K562 (cell line): ENCODE data around the gene NELFE. TPM values are rescaled to one million over a fixed set of nuclear protein-coding genes. Genes with fewer than 3 reads are reported as not detected.

ENCODE experiments used
- DNMT1 ChIP-seq: fragments of 450-650 bp; IDR thresholded peaks from 2 replicates; pipeline ENCODE4 v1.6.1; 2016; ENCODE audit warnings: antibody characterized with exemption, mild to moderate bottlenecking
- GABPA ChIP-seq: fragments of 200-800 bp; sonication (Bioruptor generic); conservative IDR thresholded peaks from 2 replicates; pipeline ENCODE4 v1.6.1; 2016; ENCODE audit warnings: low read depth, missing genetic modification characterization, missing compliant biosample characterization
- GTF2F1 ChIP-seq: IDR thresholded peaks from 2 replicates; pipeline ENCODE4 v1.6.1; 2011; ENCODE audit warnings: low read depth, low read length, improper control_type of control experiment
- ILF3 ChIP-seq: fragments of 450-650 bp; IDR thresholded peaks from 2 replicates; pipeline ENCODE4 v1.6.1; 2018; ENCODE audit warnings: antibody characterized with exemption, mild to moderate bottlenecking, moderate library complexity, borderline replicate concordance
- NCOA6 ChIP-seq: fragments of 450-650 bp; IDR thresholded peaks from 2 replicates; pipeline ENCODE4 v1.6.1; 2017; ENCODE audit warnings: mild to moderate bottlenecking
- RB1 ChIP-seq: fragments of 450-650 bp; IDR thresholded peaks from 2 replicates; pipeline ENCODE4 v1.6.1; 2017; ENCODE audit warnings: low read depth, mild to moderate bottlenecking
- SIN3A ChIP-seq, 2 experiments: fragments of 150-350 bp in 1 of 2; IDR thresholded peaks; 2 replicates each; pipeline ENCODE4 v1.6.1; 2011 to 2016; ENCODE audit warnings: borderline replicate concordance in 2 of 2, low read depth in 2 of 2, low read length in 2 of 2, mild to moderate bottlenecking in 2 of 2, moderate library complexity in 2 of 2; ENCODE audit not compliant: control insufficient read depth in 1 of 2
- SMAD4 ChIP-seq: fragments of 250-450 bp; sonication (Bioruptor Pico); conservative IDR thresholded peaks from 2 replicates; pipeline ENCODE4 v1.8.0; 2021; ENCODE audit warnings: inconsistent platforms, mild to moderate bottlenecking, moderate library complexity
- ZBTB7A ChIP-seq: IDR thresholded peaks from 2 replicates; pipeline ENCODE4 v1.6.1; 2011; ENCODE audit warnings: low read depth, mild to moderate bottlenecking, low read length, moderate library complexity, borderline replicate concordance; ENCODE audit not compliant: control insufficient read depth
- ZNF57 ChIP-seq: fragments of 450-650 bp; formaldehyde crosslinking; IDR thresholded peaks from 2 replicates; pipeline ENCODE4 v1.4.0; 2020; ENCODE audit warnings: mild to moderate bottlenecking, moderate library complexity
- polyA plus RNA-seq, 8 experiments: library from polyadenylated mRNA; depleted of rRNA in 4 of 8; stranded (reverse) in 5 of 8; unstranded in 3 of 8; fragments of >200 nt; fragmentation: Nextera tagmentation in 2 of 8; fragmentation: Illumina TruSeq in 1 of 8; extraction: Ambion mirVana in 2 of 8; extraction: Trizol in 1 of 8; gene quantifications; 2 replicates each; pipeline versions ENCODE4 v1.2.1 to v1.2.3, GENCODE V29; 2011 to 2014; ENCODE audit warnings: inconsistent platforms in 1 of 8, missing spikeins in 1 of 8
- total RNA-seq, 7 experiments: library from RNA; depleted of rRNA in 6 of 7; stranded (reverse); fragments of >200 nt in 6 of 7; fragmentation: Illumina TruSeq in 2 of 7; extraction: Trizol in 2 of 7; gene quantifications; 2 replicates each; pipeline versions ENCODE4 v1.2.1 to v1.2.3, GENCODE V29; 2011 to 2021; ENCODE audit warnings: low replicate concordance in 1 of 7
- TF ChIP-seq, protein P1 (sequence below), 2 experiments: IDR thresholded peaks; 2 replicates each; pipeline ENCODE4 v1.6.1; 2012; ENCODE audit warnings: improper control_type of control experiment in 2 of 2, low read depth in 2 of 2, low read length in 2 of 2, borderline replicate concordance in 1 of 2
- TF ChIP-seq, protein P2 (sequence below): sonication (generic); formaldehyde crosslinking; IDR thresholded peaks from 2 replicates; pipeline ENCODE4 v1.8.1; 2022; ENCODE audit warnings: missing genetic modification reagents
- TF ChIP-seq, protein P3 (sequence below), 2 experiments: IDR thresholded peaks; 2 replicates each; pipeline ENCODE4 v1.6.1; 2011; ENCODE audit warnings: borderline replicate concordance in 1 of 2, control low read depth in 1 of 2, low read depth in 1 of 2, low read length in 1 of 2, mild to moderate bottlenecking in 1 of 2, mixed read lengths in 1 of 2, moderate library complexity in 1 of 2; ENCODE audit not compliant: insufficient read depth in 1 of 2, insufficient read length in 1 of 2, poor library complexity in 1 of 2, severe bottlenecking in 1 of 2; ENCODE audit errors: extremely low read depth in 1 of 2
- TF ChIP-seq, protein P4 (sequence below): fragments of 450-650 bp; formaldehyde crosslinking; IDR thresholded peaks from 2 replicates; pipeline ENCODE4 v1.4.0; 2022; ENCODE audit warnings: missing genetic modification characterization
- TF ChIP-seq, protein P5 (sequence below): fragments of 450-650 bp; IDR thresholded peaks from 2 replicates; pipeline ENCODE4 v1.6.1; 2016; ENCODE audit warnings: borderline replicate concordance

The NELFE gene
- total and polyA plus RNA-seq, 9 of the 15 experiments (the other 6 are each of a cell fraction or from before 2014, with no cell fraction given), result 15.2 to 157 (median 91.5) TPM

DNA sequence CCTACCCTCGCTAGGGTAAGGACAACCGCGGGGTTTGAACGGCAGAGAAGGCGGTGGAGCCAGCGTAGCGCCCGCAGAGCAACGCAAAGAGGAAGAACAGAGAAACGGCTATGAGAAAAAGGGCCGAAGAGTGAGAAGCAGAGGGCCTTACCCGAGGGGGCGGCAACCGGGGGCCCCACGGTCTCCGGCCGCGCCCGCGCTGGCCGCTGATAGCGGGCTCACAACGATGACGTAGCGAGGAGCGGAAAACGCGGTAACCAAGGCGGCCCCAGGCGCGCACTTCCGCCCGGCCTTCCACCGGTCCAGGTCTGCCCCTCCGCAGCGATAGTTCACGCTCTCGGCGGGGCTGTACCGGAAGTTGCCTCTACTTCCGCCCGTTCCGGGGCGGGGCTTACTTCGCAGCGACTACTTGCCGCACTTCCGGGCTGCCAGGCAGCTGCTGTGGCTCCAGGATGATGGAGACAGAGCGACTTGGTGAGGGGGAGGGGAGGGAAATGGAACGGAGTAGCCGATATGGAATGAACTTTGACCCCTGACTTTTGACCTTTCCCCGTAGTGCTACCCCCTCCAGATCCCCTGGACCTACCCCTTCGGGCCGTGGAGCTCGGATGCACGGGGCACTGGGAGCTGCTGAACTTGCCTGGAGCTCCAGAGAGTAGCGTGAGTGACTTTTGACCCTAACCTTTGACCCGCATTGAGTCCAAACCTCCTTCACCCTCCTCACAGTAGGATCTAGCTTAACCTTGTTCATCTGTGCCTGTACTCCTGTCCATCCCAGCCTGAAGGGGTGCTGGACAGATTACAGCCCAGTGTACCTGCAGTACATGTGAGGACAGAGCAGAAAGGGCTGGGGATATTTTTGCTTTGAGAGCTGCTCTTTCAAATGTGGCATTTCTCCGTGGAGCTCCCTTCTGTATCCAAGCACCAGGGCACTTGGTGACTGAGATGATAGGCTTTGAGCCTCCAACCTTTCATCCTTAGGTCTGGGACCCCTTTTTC lies at the start of gene NELFE, which contains the start of gene SKIC2 (continued):
- TF ChIP-seq, protein P1, sequence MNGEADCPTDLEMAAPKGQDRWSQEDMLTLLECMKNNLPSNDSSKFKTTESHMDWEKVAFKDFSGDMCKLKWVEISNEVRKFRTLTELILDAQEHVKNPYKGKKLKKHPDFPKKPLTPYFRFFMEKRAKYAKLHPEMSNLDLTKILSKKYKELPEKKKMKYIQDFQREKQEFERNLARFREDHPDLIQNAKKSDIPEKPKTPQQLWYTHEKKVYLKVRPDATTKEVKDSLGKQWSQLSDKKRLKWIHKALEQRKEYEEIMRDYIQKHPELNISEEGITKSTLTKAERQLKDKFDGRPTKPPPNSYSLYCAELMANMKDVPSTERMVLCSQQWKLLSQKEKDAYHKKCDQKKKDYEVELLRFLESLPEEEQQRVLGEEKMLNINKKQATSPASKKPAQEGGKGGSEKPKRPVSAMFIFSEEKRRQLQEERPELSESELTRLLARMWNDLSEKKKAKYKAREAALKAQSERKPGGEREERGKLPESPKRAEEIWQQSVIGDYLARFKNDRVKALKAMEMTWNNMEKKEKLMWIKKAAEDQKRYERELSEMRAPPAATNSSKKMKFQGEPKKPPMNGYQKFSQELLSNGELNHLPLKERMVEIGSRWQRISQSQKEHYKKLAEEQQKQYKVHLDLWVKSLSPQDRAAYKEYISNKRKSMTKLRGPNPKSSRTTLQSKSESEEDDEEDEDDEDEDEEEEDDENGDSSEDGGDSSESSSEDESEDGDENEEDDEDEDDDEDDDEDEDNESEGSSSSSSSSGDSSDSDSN (IDR thresholded peaks at IDR 0.05; ENCODE audit: borderline replicate concordance in 1 of 2, low read depth in 2 of 2, low read length in 2 of 2), result no peak; a peak in 1 of 4 replicates
- TF ChIP-seq GTF2F1, result peak; percentile 44; the same call in 1 of the 2 replicates
- TF ChIP-seq ILF3, result no peak
- TF ChIP-seq GABPA (tag), result peak; percentile 99
- TF ChIP-seq ZBTB7A, result peak; percentile 1
- TF ChIP-seq, protein P2, sequence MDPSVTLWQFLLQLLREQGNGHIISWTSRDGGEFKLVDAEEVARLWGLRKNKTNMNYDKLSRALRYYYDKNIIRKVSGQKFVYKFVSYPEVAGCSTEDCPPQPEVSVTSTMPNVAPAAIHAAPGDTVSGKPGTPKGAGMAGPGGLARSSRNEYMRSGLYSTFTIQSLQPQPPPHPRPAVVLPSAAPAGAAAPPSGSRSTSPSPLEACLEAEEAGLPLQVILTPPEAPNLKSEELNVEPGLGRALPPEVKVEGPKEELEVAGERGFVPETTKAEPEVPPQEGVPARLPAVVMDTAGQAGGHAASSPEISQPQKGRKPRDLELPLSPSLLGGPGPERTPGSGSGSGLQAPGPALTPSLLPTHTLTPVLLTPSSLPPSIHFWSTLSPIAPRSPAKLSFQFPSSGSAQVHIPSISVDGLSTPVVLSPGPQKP (CRISPR knock-in tag), result no peak
- TF ChIP-seq SMAD4 (CRISPR knock-in tag), result peak; percentile 95
- no peak for TF ChIP-seq NCOA6
- peak; percentile 98 to 99 for TF ChIP-seq SIN3A (IDR thresholded peaks at IDR 0.05; ENCODE audit: borderline replicate concordance in 2 of 2, control insufficient read depth in 1 of 2, low read depth in 2 of 2, low read length in 2 of 2)
- TF ChIP-seq, protein P3, sequence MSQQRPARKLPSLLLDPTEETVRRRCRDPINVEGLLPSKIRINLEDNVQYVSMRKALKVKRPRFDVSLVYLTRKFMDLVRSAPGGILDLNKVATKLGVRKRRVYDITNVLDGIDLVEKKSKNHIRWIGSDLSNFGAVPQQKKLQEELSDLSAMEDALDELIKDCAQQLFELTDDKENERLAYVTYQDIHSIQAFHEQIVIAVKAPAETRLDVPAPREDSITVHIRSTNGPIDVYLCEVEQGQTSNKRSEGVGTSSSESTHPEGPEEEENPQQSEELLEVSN (IDR thresholded peaks at IDR 0.05; ENCODE audit: borderline replicate concordance in 1 of 2, extremely low read depth in 1 of 2, insufficient read depth in 1 of 2, insufficient read length in 1 of 2, low read depth in 1 of 2, low read length in 1 of 2, poor library complexity in 1 of 2, severe bottlenecking in 1 of 2), result peak; percentile 48 to 52
- TF ChIP-seq DNMT1, result no peak
- TF ChIP-seq, protein P4, sequence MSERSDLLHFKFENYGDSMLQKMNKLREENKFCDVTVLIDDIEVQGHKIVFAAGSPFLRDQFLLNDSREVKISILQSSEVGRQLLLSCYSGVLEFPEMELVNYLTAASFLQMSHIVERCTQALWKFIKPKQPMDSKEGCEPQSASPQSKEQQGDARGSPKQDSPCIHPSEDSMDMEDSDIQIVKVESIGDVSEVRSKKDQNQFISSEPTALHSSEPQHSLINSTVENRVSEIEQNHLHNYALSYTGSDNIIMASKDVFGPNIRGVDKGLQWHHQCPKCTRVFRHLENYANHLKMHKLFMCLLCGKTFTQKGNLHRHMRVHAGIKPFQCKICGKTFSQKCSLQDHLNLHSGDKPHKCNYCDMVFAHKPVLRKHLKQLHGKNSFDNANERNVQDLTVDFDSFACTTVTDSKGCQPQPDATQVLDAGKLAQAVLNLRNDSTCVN (CRISPR knock-in tag), result peak; percentile 92
- peak; percentile 78; the same call in 1 of the 2 replicates for TF ChIP-seq ZNF57 (CRISPR knock-in tag)
- TF ChIP-seq RB1, result peak; percentile 97
- TF ChIP-seq, protein P5, sequence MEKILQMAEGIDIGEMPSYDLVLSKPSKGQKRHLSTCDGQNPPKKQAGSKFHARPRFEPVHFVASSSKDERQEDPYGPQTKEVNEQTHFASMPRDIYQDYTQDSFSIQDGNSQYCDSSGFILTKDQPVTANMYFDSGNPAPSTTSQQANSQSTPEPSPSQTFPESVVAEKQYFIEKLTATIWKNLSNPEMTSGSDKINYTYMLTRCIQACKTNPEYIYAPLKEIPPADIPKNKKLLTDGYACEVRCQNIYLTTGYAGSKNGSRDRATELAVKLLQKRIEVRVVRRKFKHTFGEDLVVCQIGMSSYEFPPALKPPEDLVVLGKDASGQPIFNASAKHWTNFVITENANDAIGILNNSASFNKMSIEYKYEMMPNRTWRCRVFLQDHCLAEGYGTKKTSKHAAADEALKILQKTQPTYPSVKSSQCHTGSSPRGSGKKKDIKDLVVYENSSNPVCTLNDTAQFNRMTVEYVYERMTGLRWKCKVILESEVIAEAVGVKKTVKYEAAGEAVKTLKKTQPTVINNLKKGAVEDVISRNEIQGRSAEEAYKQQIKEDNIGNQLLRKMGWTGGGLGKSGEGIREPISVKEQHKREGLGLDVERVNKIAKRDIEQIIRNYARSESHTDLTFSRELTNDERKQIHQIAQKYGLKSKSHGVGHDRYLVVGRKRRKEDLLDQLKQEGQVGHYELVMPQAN, result peak; percentile 98
